SK-N-SH (cell line): Measurements from ENCODE around the gene OR1J1. TPM values are rescaled to one million over a fixed set of nuclear protein-coding genes. Genes with fewer than 3 reads are reported as not detected.

Experiments used
- CTCF ChIA-PET: fragments of 300-600, 350-600 bp; formaldehyde crosslinking; extraction: SDS; loops from one replicate; lab custom pipeline; 2021; lab: Yijun Ruan, JAX
- POLR2A ChIA-PET: fragments of 350-600 bp; sonication (Branson Sonifier 250); formaldehyde crosslinking; extraction: SDS; loops from one replicate; lab custom pipeline; 2020; ENCODE audit warnings: antibody characterized with exemption, inconsistent platforms; lab: Yijun Ruan, JAX
- DNase-seq: peaks from one replicate; pipeline ENCODE4 v3.0.0; 2012
- H2AFZ ChIP-seq: fragments of 200-600 bp; sonication (generic); 2 replicates; pipeline ENCODE4 v1.8.1; 2016; ENCODE audit warnings: antibody characterized with exemption, mild to moderate bottlenecking, low read depth
- H3F3A ChIP-seq: fragments of 200-600 bp; sonication (generic); replicated peaks from 2 replicates; pipeline ENCODE3; 2016; ENCODE audit warnings: antibody characterized with exemption, mild to moderate bottlenecking; ENCODE audit not compliant: insufficient read depth
- H3K27ac ChIP-seq, 2 experiments: fragments of 200-500 bp in 1 of 2; fragments of 200-600 bp in 1 of 2; sonication (Bioruptor generic) in 1 of 2; sonication (generic), shearing (Covaris generic) in 1 of 2; 2 replicates each; pipeline versions ENCODE4 v1.5.1 to v1.6.1; 2014 to 2016; ENCODE audit warnings: low read depth in 2 of 2, inconsistent platforms in 1 of 2, low read length in 1 of 2, mild to moderate bottlenecking in 1 of 2, mixed read lengths in 1 of 2
- H3K27me3 ChIP-seq: fragments of 200-600 bp; sonication (generic), shearing (Covaris generic); 2 replicates; pipeline ENCODE4 v1.6.1; 2016; ENCODE audit warnings: mixed run types; ENCODE audit not compliant: insufficient read depth
- H3K36me3 ChIP-seq, 2 experiments: fragments of 200-500 bp in 1 of 2; fragments of 200-600 bp in 1 of 2; sonication (Bioruptor generic) in 1 of 2; sonication (generic) in 1 of 2; replicated peaks in 1 of 2; 2 replicates each; pipeline versions ENCODE3 to v1.5.1; 2014 to 2016; ENCODE audit warnings: low read length in 1 of 2, mild to moderate bottlenecking in 1 of 2; ENCODE audit not compliant: insufficient read depth in 2 of 2, control insufficient read depth in 1 of 2
- H3K4me1 ChIP-seq, 2 experiments: fragments of 200-500 bp in 1 of 2; fragments of 200-600 bp in 1 of 2; sonication (Bioruptor generic) in 1 of 2; sonication (generic), shearing (Covaris generic) in 1 of 2; 2 replicates each; pipeline versions ENCODE4 v1.5.1 to v1.6.1; 2014 to 2016; ENCODE audit warnings: low read depth in 1 of 2, low read length in 1 of 2, mixed run types in 1 of 2; ENCODE audit not compliant: insufficient read depth in 2 of 2, control insufficient read depth in 1 of 2
- H3K4me2 ChIP-seq: fragments of 200-600 bp; sonication (generic), shearing (Covaris generic); 2 replicates; pipeline ENCODE4 v1.6.1; 2017; ENCODE audit warnings: mixed run types
- H3K4me3 ChIP-seq, 2 experiments: fragments of 200-500 bp in 1 of 2; fragments of 200-600 bp in 1 of 2; sonication (Bioruptor generic) in 1 of 2; sonication (generic), shearing (Covaris generic) in 1 of 2; 2 replicates each; pipeline versions ENCODE4 v1.5.1 to v1.8.1; 2014 to 2016; ENCODE audit warnings: low read depth in 2 of 2, inconsistent platforms in 1 of 2, low read length in 1 of 2, mild to moderate bottlenecking in 1 of 2, mixed read lengths in 1 of 2, moderate library complexity in 1 of 2
- H3K79me2 ChIP-seq: fragments of 200-600 bp; sonication (generic); 2 replicates; pipeline ENCODE4 v1.8.1; 2017; ENCODE audit warnings: mild to moderate bottlenecking; ENCODE audit not compliant: insufficient read depth
- H3K9ac ChIP-seq: fragments of 200-600 bp; sonication (generic); 2 replicates; pipeline ENCODE4 v1.6.1; 2017; ENCODE audit warnings: mixed run types
- H3K9me2 ChIP-seq: fragments of 200-600 bp; sonication (generic); 2 replicates; pipeline ENCODE4 v1.6.1; 2017; ENCODE audit warnings: mixed run types
- H3K9me3 ChIP-seq: fragments of 200-600 bp; sonication (generic); 2 replicates; pipeline ENCODE4 v1.6.1; 2017; ENCODE audit warnings: mixed run types, mild to moderate bottlenecking, moderate library complexity
- H4K20me1 ChIP-seq: fragments of 200-600 bp; sonication (generic); 2 replicates; pipeline ENCODE4 v1.6.1; 2017; ENCODE audit warnings: mild to moderate bottlenecking, mixed run types; ENCODE audit not compliant: insufficient read depth
- CHD2 ChIP-seq: fragments of 150-350 bp; IDR thresholded peaks from 2 replicates; pipeline ENCODE4 v1.6.1; 2018; ENCODE audit warnings: low read length; ENCODE audit not compliant: partially characterized antibody
- CTCF ChIP-seq: fragments of 200-600 bp; sonication (generic); IDR thresholded peaks from 2 replicates; pipeline ENCODE4 v1.6.1; 2017; ENCODE audit warnings: antibody characterized with exemption, mild to moderate bottlenecking, moderate library complexity
- EP300 ChIP-seq, 2 experiments: IDR thresholded peaks; 2 replicates each; pipeline versions ENCODE4 v1.4.0 to v1.6.1; 2012; ENCODE audit warnings: borderline replicate concordance in 1 of 2, low read depth in 1 of 2, low read length in 1 of 2
- EZH2phosphoT487 ChIP-seq: fragments of 200-600 bp; sonication (generic); IDR thresholded peaks from 2 replicates; pipeline ENCODE4 v1.6.1; 2017; ENCODE audit warnings: low read depth, mixed run types, mild to moderate bottlenecking, antibody characterized with exemption, moderate library complexity, borderline replicate concordance
- FOXM1 ChIP-seq: IDR thresholded peaks from 2 replicates; pipeline ENCODE4 v1.4.0; 2012; ENCODE audit warnings: low read depth, mild to moderate bottlenecking
- GABPA ChIP-seq: IDR thresholded peaks from 2 replicates; pipeline ENCODE4 v1.4.0; 2012; ENCODE audit warnings: low read depth, mild to moderate bottlenecking
- GATA2 ChIP-seq: sonication (generic); formaldehyde crosslinking; IDR thresholded peaks from 2 replicates; pipeline ENCODE4 v1.5.0; 2020; ENCODE audit warnings: mild to moderate bottlenecking, missing genetic modification reagents
- IRF3 ChIP-seq: fragments of 150-350 bp; IDR thresholded peaks from 2 replicates; pipeline ENCODE4 v1.6.1; 2016; ENCODE audit warnings: mild to moderate bottlenecking, low read depth, low read length
- MEF2A ChIP-seq: IDR thresholded peaks from 2 replicates; pipeline ENCODE4 v1.4.0; 2012; ENCODE audit warnings: low read depth, borderline replicate concordance
- MXI1 ChIP-seq: IDR thresholded peaks from 2 replicates; pipeline ENCODE4 v1.6.1; 2012; ENCODE audit warnings: mild to moderate bottlenecking, low read depth, low read length, improper control_type of control experiment
- POLR2AphosphoS5 ChIP-seq: IDR thresholded peaks from 2 replicates; pipeline ENCODE4 v1.6.1; 2012; ENCODE audit warnings: low read depth, low read length
- RAD21 ChIP-seq: IDR thresholded peaks from 2 replicates; pipeline ENCODE4 v1.6.1; 2012; ENCODE audit warnings: mild to moderate bottlenecking, low read length
- RFX5 ChIP-seq: IDR thresholded peaks from 2 replicates; pipeline ENCODE4 v1.6.1; 2012; ENCODE audit warnings: mild to moderate bottlenecking, improper control_type of control experiment, low read length
- RXRA ChIP-seq: IDR thresholded peaks from 2 replicates; pipeline ENCODE4 v1.4.0; 2012; ENCODE audit warnings: low read depth, mild to moderate bottlenecking, borderline replicate concordance
- TAF1 ChIP-seq: IDR thresholded peaks from 2 replicates; pipeline ENCODE4 v1.6.1; 2012; ENCODE audit warnings: low read depth, mild to moderate bottlenecking, low read length, moderate library complexity, borderline replicate concordance
- TCF12 ChIP-seq: IDR thresholded peaks from 2 replicates; pipeline ENCODE4 v1.4.0; 2012
- YY1 ChIP-seq: IDR thresholded peaks from 2 replicates; pipeline ENCODE4 v1.4.0; 2012; ENCODE audit warnings: low read depth, mild to moderate bottlenecking
- WGBS: methylation state at CpG from one replicate; pipeline ENCODE4 v1.1.6; 2017; ENCODE audit warnings: low lambda C conversion rate; 5-methylcytosine and 5-hydroxymethylcytosine counted together
- polyA plus RNA-seq, 3 experiments: library from polyadenylated mRNA; depleted of rRNA; stranded (reverse); fragments of >200 nt; gene quantifications; 2 replicates each; pipeline ENCODE4 v1.2.3, GENCODE V29; 2012
- TF ChIP-seq, protein P1 (sequence below): fragments of 150-350 bp; IDR thresholded peaks from 2 replicates; pipeline ENCODE4 v1.6.1; 2017; ENCODE audit warnings: antibody characterized with exemption, low read length, low read depth, borderline replicate concordance
- TF ChIP-seq, protein P2 (sequence below): IDR thresholded peaks from 2 replicates; pipeline ENCODE4 v1.4.0; 2012; ENCODE audit warnings: low read depth

OR1J1 gene
- polyA plus RNA-seq, 1 of the 3 experiments (the other 2 are of a cell fraction): not detected

GRCh38 chr9:122526602-122527001, 48.9 kb upstream of the OR1J1 start:
- no peaks in the 10 kb centered on the region for H3F3A ChIP-seq
- H2AFZ ChIP-seq: no peak overlapping the region
- no peaks in the 10 kb centered on the region for H3K79me2 ChIP-seq
- H3K27me3 ChIP-seq: peaks cover 8% of the 10 kb centered on the region
- no peak overlapping the region for H3K4me2 ChIP-seq
- H3K4me1 ChIP-seq: no peaks in the 10 kb centered on the region
- no peak overlapping the region for H3K9ac ChIP-seq
- no peaks in the 10 kb centered on the region for H4K20me1 ChIP-seq
- no peak for DNase-seq
- H3K9me2 ChIP-seq: no peaks in the 10 kb centered on the region
- 21% methylated on average over 10 of the region's 10 CpGs for WGBS
- TF ChIP-seq, protein P1, sequence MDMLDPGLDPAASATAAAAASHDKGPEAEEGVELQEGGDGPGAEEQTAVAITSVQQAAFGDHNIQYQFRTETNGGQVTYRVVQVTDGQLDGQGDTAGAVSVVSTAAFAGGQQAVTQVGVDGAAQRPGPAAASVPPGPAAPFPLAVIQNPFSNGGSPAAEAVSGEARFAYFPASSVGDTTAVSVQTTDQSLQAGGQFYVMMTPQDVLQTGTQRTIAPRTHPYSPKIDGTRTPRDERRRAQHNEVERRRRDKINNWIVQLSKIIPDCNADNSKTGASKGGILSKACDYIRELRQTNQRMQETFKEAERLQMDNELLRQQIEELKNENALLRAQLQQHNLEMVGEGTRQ: no peak
- no peak for TF ChIP-seq CHD2
- TF ChIP-seq RAD21: no peak
- no peak for TF ChIP-seq IRF3
- TF ChIP-seq CTCF: no peak
- no peak for TF ChIP-seq FOXM1
- no peak for TF ChIP-seq GABPA
- no peak for TF ChIP-seq TAF1
- TF ChIP-seq GATA2 (CRISPR knock-in tag): no peak
- TF ChIP-seq MXI1: no peak
- no peak for TF ChIP-seq POLR2AphosphoS5
- no peak for TF ChIP-seq TCF12
- no peak for TF ChIP-seq RFX5
- TF ChIP-seq RXRA: no peak
- no peak for TF ChIP-seq EZH2phosphoT487
- no peak for TF ChIP-seq MEF2A
- TF ChIP-seq EP300 (IDR thresholded peaks at IDR 0.05; ENCODE audit: borderline replicate concordance in 1 of 2, low read depth in 1 of 2, low read length in 1 of 2): no peak
- no peak for TF ChIP-seq YY1
- TF ChIP-seq, protein P2, sequence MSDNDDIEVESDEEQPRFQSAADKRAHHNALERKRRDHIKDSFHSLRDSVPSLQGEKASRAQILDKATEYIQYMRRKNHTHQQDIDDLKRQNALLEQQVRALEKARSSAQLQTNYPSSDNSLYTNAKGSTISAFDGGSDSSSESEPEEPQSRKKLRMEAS: no peak
- H3K27ac ChIP-seq: no peak overlapping the region
- CTCF ChIA-PET: no interaction called here
- no peaks in the 10 kb centered on the region for H3K36me3 ChIP-seq
- H3K9me3 ChIP-seq: no peaks in the 10 kb centered on the region
- POLR2A ChIA-PET: no interaction called here
- H3K4me3 ChIP-seq: no peak overlapping the region
